ENCODE results near the gene DTNA.

The DTNA gene

GRCh38 chr18:34772887-34773286, 62.8 kb downstream of the DTNA start:
- no peaks in the 10 kb centered on the region for H3K36me3 ChIP-seq (ENCODE audit: control insufficient read depth, low read depth, low read length)
- no peak overlapping the region for H3K9ac ChIP-seq (ENCODE audit: low read length)
- H3K27me3 ChIP-seq (ENCODE audit: control insufficient read depth, insufficient read depth, low read length): no peaks in the 10 kb centered on the region
- H3K4me3 ChIP-seq (ENCODE audit: low read length): no peak overlapping the region
- H3K4me1 ChIP-seq (ENCODE audit: control insufficient read depth, low read depth, low read length): no peaks in the 10 kb centered on the region
- no peaks in the 10 kb centered on the region for H3K9me3 ChIP-seq (ENCODE audit: control insufficient read depth, low read depth, low read length)
- no peak overlapping the region for H3K27ac ChIP-seq (ENCODE audit: low read length)

GRCh38 chr18:34773378-34773777, 63.3 kb downstream of the DTNA start:
- no peaks in the 10 kb centered on the region for H3K36me3 ChIP-seq (ENCODE audit: control insufficient read depth, low read depth, low read length)
- no peaks in the 10 kb centered on the region for H3K27me3 ChIP-seq (ENCODE audit: control insufficient read depth, insufficient read depth, low read length)
- H3K9ac ChIP-seq (ENCODE audit: low read length): no peak overlapping the region
- no peaks in the 10 kb centered on the region for H3K4me1 ChIP-seq (ENCODE audit: control insufficient read depth, low read depth, low read length)
- H3K27ac ChIP-seq (ENCODE audit: low read length): no peak overlapping the region
- H3K9me3 ChIP-seq (ENCODE audit: control insufficient read depth, low read depth, low read length): no peaks in the 10 kb centered on the region
- H3K4me3 ChIP-seq (ENCODE audit: low read length): no peak overlapping the region

- H3K36me3 ChIP-seq (ENCODE audit: control insufficient read depth, low read depth, low read length): no peaks in the 10 kb centered on the region
- no peak overlapping the region for H3K27ac ChIP-seq (ENCODE audit: low read length)
- H3K4me1 ChIP-seq (ENCODE audit: control insufficient read depth, low read depth, low read length): no peaks in the 10 kb centered on the region
- no peak overlapping the region for H3K4me3 ChIP-seq (ENCODE audit: low read length)
- no peaks in the 10 kb centered on the region for H3K27me3 ChIP-seq (ENCODE audit: control insufficient read depth, insufficient read depth, low read length)
- H3K9ac ChIP-seq (ENCODE audit: low read length): no peak overlapping the region
- H3K9me3 ChIP-seq (ENCODE audit: control insufficient read depth, low read depth, low read length): no peaks in the 10 kb centered on the region
These were observed 64.1 kb downstream of the DTNA start for GRCh38 chr18:34773961-34774766.

GRCh38 chr18:34775461-34775860, 65.4 kb downstream of the DTNA start:
- Histone ChIP-seq H3K27ac (ENCODE audit: low read length) (no peak overlapping the region), H3K9me3 (ENCODE audit: control insufficient read depth, low read depth, low read length) (no peaks in the 10 kb centered on the region), H3K4me3 (ENCODE audit: low read length) (no peak overlapping the region), H3K4me1 (ENCODE audit: control insufficient read depth, low read depth, low read length) (no peaks in the 10 kb centered on the region), H3K36me3 (ENCODE audit: control insufficient read depth, low read depth, low read length) (no peaks in the 10 kb centered on the region), H3K9ac (ENCODE audit: low read length) (no peak overlapping the region), H3K27me3 (ENCODE audit: control insufficient read depth, insufficient read depth, low read length) (no peaks in the 10 kb centered on the region)

GRCh38 chr18:34779112-34779511, 69.0 kb downstream of the DTNA start:
- no peak overlapping the region for H3K4me3 ChIP-seq (ENCODE audit: low read length)
- H3K27ac ChIP-seq (ENCODE audit: low read length): no peak overlapping the region
- H3K4me1 ChIP-seq (ENCODE audit: control insufficient read depth, low read depth, low read length): no peaks in the 10 kb centered on the region
- no peaks in the 10 kb centered on the region for H3K9me3 ChIP-seq (ENCODE audit: control insufficient read depth, low read depth, low read length)
- no peaks in the 10 kb centered on the region for H3K36me3 ChIP-seq (ENCODE audit: control insufficient read depth, low read depth, low read length)
- no peak overlapping the region for H3K9ac ChIP-seq (ENCODE audit: low read length)
- H3K27me3 ChIP-seq (ENCODE audit: control insufficient read depth, insufficient read depth, low read length): no peaks in the 10 kb centered on the region

- Histone ChIP-seq H3K9me3 (ENCODE audit: control insufficient read depth, low read depth, low read length) (no peaks in the 10 kb centered on the region), H3K27ac (ENCODE audit: low read length) (no peak overlapping the region), H3K27me3 (ENCODE audit: control insufficient read depth, insufficient read depth, low read length) (no peaks in the 10 kb centered on the region), H3K9ac (ENCODE audit: low read length) (no peak overlapping the region), H3K4me1 (ENCODE audit: control insufficient read depth, low read depth, low read length) (no peaks in the 10 kb centered on the region), H3K36me3 (ENCODE audit: control insufficient read depth, low read depth, low read length) (no peaks in the 10 kb centered on the region), H3K4me3 (ENCODE audit: low read length) (no peak overlapping the region)
These were observed 70.8 kb downstream of the DTNA start for GRCh38 chr18:34780856-34781255.

- Histone ChIP-seq H3K4me1 (ENCODE audit: control insufficient read depth, low read depth, low read length) (no peaks in the 10 kb centered on the region), H3K9ac (ENCODE audit: low read length) (no peak overlapping the region), H3K27me3 (ENCODE audit: control insufficient read depth, insufficient read depth, low read length) (no peaks in the 10 kb centered on the region), H3K27ac (ENCODE audit: low read length) (no peak overlapping the region), H3K9me3 (ENCODE audit: control insufficient read depth, low read depth, low read length) (no peaks in the 10 kb centered on the region), H3K36me3 (ENCODE audit: control insufficient read depth, low read depth, low read length) (no peaks in the 10 kb centered on the region), H3K4me3 (ENCODE audit: low read length) (no peak overlapping the region)
These were observed 73.4 kb downstream of the DTNA start for GRCh38 chr18:34783501-34783900.

GRCh38 chr18:34786162-34786741, 76.2 kb downstream of the DTNA start:
- H3K9me3 ChIP-seq (ENCODE audit: control insufficient read depth, low read depth, low read length): no peaks in the 10 kb centered on the region
- H3K4me3 ChIP-seq (ENCODE audit: low read length): no peak overlapping the region
- H3K9ac ChIP-seq (ENCODE audit: low read length): no peak overlapping the region
- H3K36me3 ChIP-seq (ENCODE audit: control insufficient read depth, low read depth, low read length): no peaks in the 10 kb centered on the region
- H3K27me3 ChIP-seq (ENCODE audit: control insufficient read depth, insufficient read depth, low read length): no peaks in the 10 kb centered on the region
- no peaks in the 10 kb centered on the region for H3K4me1 ChIP-seq (ENCODE audit: control insufficient read depth, low read depth, low read length)
- no peak overlapping the region for H3K27ac ChIP-seq (ENCODE audit: low read length)

GRCh38 chr18:34787931-34788532, 77.9 kb downstream of the DTNA start:
- Histone ChIP-seq H3K27ac (ENCODE audit: low read length) (no peak overlapping the region), H3K27me3 (ENCODE audit: control insufficient read depth, insufficient read depth, low read length) (no peaks in the 10 kb centered on the region), H3K4me1 (ENCODE audit: control insufficient read depth, low read depth, low read length) (no peaks in the 10 kb centered on the region), H3K36me3 (ENCODE audit: control insufficient read depth, low read depth, low read length) (no peaks in the 10 kb centered on the region), H3K9me3 (ENCODE audit: control insufficient read depth, low read depth, low read length) (peaks cover 7% of the 10 kb centered on the region), H3K4me3 (ENCODE audit: low read length) (no peak overlapping the region), H3K9ac (ENCODE audit: low read length) (no peak overlapping the region)

- H3K36me3 ChIP-seq (ENCODE audit: control insufficient read depth, low read depth, low read length): no peaks in the 10 kb centered on the region
- H3K9ac ChIP-seq (ENCODE audit: low read length): no peak overlapping the region
- no peak overlapping the region for H3K4me3 ChIP-seq (ENCODE audit: low read length)
- H3K9me3 ChIP-seq (ENCODE audit: control insufficient read depth, low read depth, low read length): peaks cover 8% of the 10 kb centered on the region
- no peaks in the 10 kb centered on the region for H3K27me3 ChIP-seq (ENCODE audit: control insufficient read depth, insufficient read depth, low read length)
- no peak overlapping the region for H3K27ac ChIP-seq (ENCODE audit: low read length)
- peaks cover 4% of the 10 kb centered on the region for H3K4me1 ChIP-seq (ENCODE audit: control insufficient read depth, low read depth, low read length)
These were observed 79.8 kb downstream of the DTNA start for GRCh38 chr18:34789768-34790344.

- Histone ChIP-seq H3K9ac (ENCODE audit: low read length) (no peak overlapping the region), H3K36me3 (ENCODE audit: control insufficient read depth, low read depth, low read length) (no peaks in the 10 kb centered on the region), H3K4me3 (ENCODE audit: low read length) (no peak overlapping the region), H3K4me1 (ENCODE audit: control insufficient read depth, low read depth, low read length) (peaks cover 4% of the 10 kb centered on the region), H3K27ac (ENCODE audit: low read length) (no peak overlapping the region), H3K9me3 (ENCODE audit: control insufficient read depth, low read depth, low read length) (peaks cover 8% of the 10 kb centered on the region), H3K27me3 (ENCODE audit: control insufficient read depth, insufficient read depth, low read length) (no peaks in the 10 kb centered on the region)
These were observed 84.2 kb downstream of the DTNA start for GRCh38 chr18:34794348-34794747.

All from iPS-18a (cell line).